ENCODE results near the gene ANKRD65. TPM values are rescaled to one million over a fixed set of nuclear protein-coding genes. Genes with fewer than 3 reads are reported as not detected.
"Not testable (repeated sequence)": the region's sequence is repeated elsewhere in the genome, so short reads cannot be mapped to it uniquely, and the experiment has no call there.

The ANKRD65 gene
- total RNA-seq, 1 experiment from 2014 or later = 0.54 TPM

- in situ Hi-C loops (cut with HindIII; ENCODE audit: low sequenced_read_pairs) = loop anchor here (10.0 kb wide), 1 partner anchor 58 kb away; the partner anchor contains the start of gene AURKAIP1
- no peak for DNase-seq (ENCODE audit: low spot score)
Observed at GRCh38 chr1:1432951-1433803, 12.1 kb upstream of the ANKRD65 start.

GRCh38 chr1:1432274-1432950 is 11.3 kb upstream of the ANKRD65 start:
- DNase-seq (ENCODE audit: low spot score) = no peak
- in situ Hi-C loops (cut with HindIII; ENCODE audit: low sequenced_read_pairs) = loop anchor here (10.0 kb wide), 1 partner anchor 58 kb away; the partner anchor contains the start of gene AURKAIP1

GRCh38 chr1:1431845-1432273 is 10.8 kb upstream of the ANKRD65 start:
- in situ Hi-C loops (cut with HindIII; ENCODE audit: low sequenced_read_pairs) = loop anchor here (10.0 kb wide), 1 partner anchor 57 kb away; the partner anchor contains the start of gene AURKAIP1
- no peak for DNase-seq (ENCODE audit: low spot score)

GRCh38 chr1:1430992-1431844 is 10.1 kb upstream of the ANKRD65 start:
- no peak for DNase-seq (ENCODE audit: low spot score)
- in situ Hi-C loops (cut with HindIII; ENCODE audit: low sequenced_read_pairs) = loop anchor here (10.0 kb wide), 1 partner anchor 56 kb away; the partner anchor contains the start of gene AURKAIP1

- peak; percentile 36 for DNase-seq (ENCODE audit: low spot score)
Observed at GRCh38 chr1:1430114-1430982, 9.3 kb upstream of the ANKRD65 start.

GRCh38 chr1:1429671-1430073 is 8.6 kb upstream of the ANKRD65 start:
- in situ Hi-C loops (cut with HindIII; ENCODE audit: low sequenced_read_pairs) = loop anchor here (10.0 kb wide), 1 partner anchor 55 kb away; the partner anchor contains the start of gene AURKAIP1
- DNase-seq (ENCODE audit: low spot score) = no peak

More at GRCh38 chr1:1430114-1430982, 9.3 kb upstream of the ANKRD65 start:
- in situ Hi-C loops (cut with HindIII; ENCODE audit: low sequenced_read_pairs) = loop anchor here (10.0 kb wide), 1 partner anchor 56 kb away; the partner anchor contains the start of gene AURKAIP1

GRCh38 chr1:1428967-1429366 is 7.9 kb upstream of the ANKRD65 start:
- DNase-seq (ENCODE audit: low spot score); in situ Hi-C loops (cut with HindIII; ENCODE audit: low sequenced_read_pairs): not testable (repeated sequence)

GRCh38 chr1:1428174-1428573 is 7.1 kb upstream of the ANKRD65 start:
- in situ Hi-C loops (cut with HindIII; ENCODE audit: low sequenced_read_pairs) = no loop called here
- no peak for DNase-seq (ENCODE audit: low spot score)

- in situ Hi-C loops (cut with HindIII; ENCODE audit: low sequenced_read_pairs) = no loop called here
- DNase-seq (ENCODE audit: low spot score) = no peak
Observed at GRCh38 chr1:1427820-1428148, 6.7 kb upstream of the ANKRD65 start.

- in situ Hi-C loops (cut with HindIII; ENCODE audit: low sequenced_read_pairs) = no loop called here
- DNase-seq (ENCODE audit: low spot score) = no peak
Observed at GRCh38 chr1:1427106-1427819, 6.2 kb upstream of the ANKRD65 start.

GRCh38 chr1:1426496-1427105 is 5.5 kb upstream of the ANKRD65 start:
- DNase-seq (ENCODE audit: low spot score) = no peak

GRCh38 chr1:1425753-1426495 is 4.8 kb upstream of the ANKRD65 start:
- DNase-seq (ENCODE audit: low spot score) = no peak
- in situ Hi-C loops (cut with HindIII; ENCODE audit: low sequenced_read_pairs) = no loop called here

More at GRCh38 chr1:1426496-1427105, 5.5 kb upstream of the ANKRD65 start:
- in situ Hi-C loops (cut with HindIII; ENCODE audit: low sequenced_read_pairs) = no loop called here

GRCh38 chr1:1425426-1425752 is 4.3 kb upstream of the ANKRD65 start:
- DNase-seq (ENCODE audit: low spot score) = no peak
- in situ Hi-C loops (cut with HindIII; ENCODE audit: low sequenced_read_pairs) = no loop called here

- in situ Hi-C loops (cut with HindIII; ENCODE audit: low sequenced_read_pairs) = no loop called here
- no peak for DNase-seq (ENCODE audit: low spot score)
Observed at GRCh38 chr1:1424707-1425106, 3.6 kb upstream of the ANKRD65 start.

- DNase-seq (ENCODE audit: low spot score) = no peak
- in situ Hi-C loops (cut with HindIII; ENCODE audit: low sequenced_read_pairs) = no loop called here
Observed at GRCh38 chr1:1423245-1423597, 2.1 kb upstream of the ANKRD65 start.

GRCh38 chr1:1422465-1423244 is 1.6 kb upstream of the ANKRD65 start:
- in situ Hi-C loops (cut with HindIII; ENCODE audit: low sequenced_read_pairs) = no loop called here
- no peak for DNase-seq (ENCODE audit: low spot score)
